ENCODE measurements around the gene AZI2. TPM values are rescaled to one million over a fixed set of nuclear protein-coding genes. Genes with fewer than 3 reads are reported as not detected.

The AZI2 gene
- total RNA-seq, 6 experiments from 2014 or later: 20.2 to 54.9 (median 33.5) TPM

- Histone ChIP-seq H3K36me3 (peaks cover 0 to 11% (median 2%) of the 10 kb centered on the region in 4 donors), H3K27me3 (no peaks in the 10 kb centered on the region), H3K4me3 (no peak overlapping the region), H3K27ac (no peak overlapping the region), H3K4me1 (peaks cover 0 to 19% (median 9%) of the 10 kb centered on the region in 4 donors), H3K9me3 (no peaks in the 10 kb centered on the region)
- TF ChIP-seq POLR2A (IDR thresholded peaks at IDR 0.05): no peak
- TF ChIP-seq, protein P1, sequence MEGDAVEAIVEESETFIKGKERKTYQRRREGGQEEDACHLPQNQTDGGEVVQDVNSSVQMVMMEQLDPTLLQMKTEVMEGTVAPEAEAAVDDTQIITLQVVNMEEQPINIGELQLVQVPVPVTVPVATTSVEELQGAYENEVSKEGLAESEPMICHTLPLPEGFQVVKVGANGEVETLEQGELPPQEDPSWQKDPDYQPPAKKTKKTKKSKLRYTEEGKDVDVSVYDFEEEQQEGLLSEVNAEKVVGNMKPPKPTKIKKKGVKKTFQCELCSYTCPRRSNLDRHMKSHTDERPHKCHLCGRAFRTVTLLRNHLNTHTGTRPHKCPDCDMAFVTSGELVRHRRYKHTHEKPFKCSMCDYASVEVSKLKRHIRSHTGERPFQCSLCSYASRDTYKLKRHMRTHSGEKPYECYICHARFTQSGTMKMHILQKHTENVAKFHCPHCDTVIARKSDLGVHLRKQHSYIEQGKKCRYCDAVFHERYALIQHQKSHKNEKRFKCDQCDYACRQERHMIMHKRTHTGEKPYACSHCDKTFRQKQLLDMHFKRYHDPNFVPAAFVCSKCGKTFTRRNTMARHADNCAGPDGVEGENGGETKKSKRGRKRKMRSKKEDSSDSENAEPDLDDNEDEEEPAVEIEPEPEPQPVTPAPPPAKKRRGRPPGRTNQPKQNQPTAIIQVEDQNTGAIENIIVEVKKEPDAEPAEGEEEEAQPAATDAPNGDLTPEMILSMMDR (IDR thresholded peaks at IDR 0.05): no peak
- ATAC-seq: no peak
- no peak for DNase-seq
- intact Hi-C loops (cut with DNase I): no loop called here
Measured at GRCh38 chr3:28343144-28343543, 5.5 kb downstream of the AZI2 start.

DNA sequence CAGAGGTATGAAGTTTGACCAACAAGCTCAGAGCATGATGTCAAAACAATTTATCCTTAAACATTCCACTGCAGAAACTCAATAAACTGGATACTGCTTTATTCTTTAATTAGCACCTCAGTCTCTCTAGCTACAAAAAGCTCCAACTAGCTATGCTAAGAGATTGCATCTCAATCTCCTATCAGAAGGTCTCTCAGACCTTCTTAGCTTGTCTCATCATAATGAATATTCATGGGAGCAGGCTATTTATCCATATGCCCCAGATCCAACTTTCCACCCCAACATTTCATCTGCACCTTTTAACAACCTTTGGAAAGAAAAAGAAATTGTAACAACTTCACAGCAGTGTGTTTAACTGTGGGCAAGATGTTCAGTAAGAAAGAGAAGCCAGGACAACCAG is 11.4 kb downstream of the AZI2 start:
- TF ChIP-seq, protein P1 (IDR thresholded peaks at IDR 0.05): no peak
- no peak for TF ChIP-seq POLR2A (IDR thresholded peaks at IDR 0.05)
- no peaks in the 10 kb centered on the region for H3K9me3 ChIP-seq
- intact Hi-C loops (cut with DNase I): no loop called here
- H3K27ac ChIP-seq: no peak overlapping the region
- no peaks in the 10 kb centered on the region for H3K4me1 ChIP-seq
- ATAC-seq (no peak), DNase-seq (no peak)
- H3K4me3 ChIP-seq: no peak overlapping the region
- no peaks in the 10 kb centered on the region for H3K27me3 ChIP-seq
- peaks cover 0 to 27% (median 5%) of the 10 kb centered on the region in 4 donors for H3K36me3 ChIP-seq

- Histone ChIP-seq H3K4me3 (no peak overlapping the region), H3K27ac (no peak overlapping the region), H3K27me3 (no peaks in the 10 kb centered on the region), H3K36me3 (peaks cover 0 to 27% (median 5%) of the 10 kb centered on the region in 4 donors), H3K4me1 (no peaks in the 10 kb centered on the region), H3K9me3 (no peaks in the 10 kb centered on the region)
- DNase-seq (no peak), ATAC-seq (no peak)
- intact Hi-C loops (cut with DNase I): no loop called here
- 50% methylated on average over 2 of the region's 2 CpGs for WGBS (ENCODE audit: insufficient coverage, low coverage, low lambda C conversion rate, missing lambda C conversion rate)
- no peak for TF ChIP-seq POLR2A (IDR thresholded peaks at IDR 0.05)
- TF ChIP-seq, protein P1 (IDR thresholded peaks at IDR 0.05): no peak
Measured at GRCh38 chr3:28335246-28335645, 13.4 kb downstream of the AZI2 start.

GRCh38 chr3:28334552-28334951 is 14.1 kb downstream of the AZI2 start:
- Histone ChIP-seq H3K4me3 (no peak overlapping the region), H3K27me3 (no peaks in the 10 kb centered on the region), H3K9me3 (no peaks in the 10 kb centered on the region), H3K27ac (no peak overlapping the region), H3K36me3 (peaks cover 0 to 22% (median 5%) of the 10 kb centered on the region in 4 donors), H3K4me1 (no peaks in the 10 kb centered on the region)
- DNase-seq (no peak), ATAC-seq (no peak)
- intact Hi-C loops (cut with DNase I): no loop called here
- TF ChIP-seq POLR2A (IDR thresholded peaks at IDR 0.05): no peak
- TF ChIP-seq, protein P1 (IDR thresholded peaks at IDR 0.05): peak; percentile 4 to 23 (median 18)

Measured in right lobe of liver (tissue), 6 donors.